ENCODE results near the gene RPL6. TPM values are rescaled to one million over a fixed set of nuclear protein-coding genes. Genes with fewer than 3 reads are reported as not detected.
A peak's percentile ranks its signal among the peaks of the same experiment; 100 is the strongest.
"Not testable (repeated sequence)": the region's sequence is repeated elsewhere in the genome, so short reads cannot be mapped to it uniquely, and the experiment has no call there.

The RPL6 gene
- total and polyA plus RNA-seq, 2 experiments from 2014 or later: 1,413 to 1,715 TPM

DNA sequence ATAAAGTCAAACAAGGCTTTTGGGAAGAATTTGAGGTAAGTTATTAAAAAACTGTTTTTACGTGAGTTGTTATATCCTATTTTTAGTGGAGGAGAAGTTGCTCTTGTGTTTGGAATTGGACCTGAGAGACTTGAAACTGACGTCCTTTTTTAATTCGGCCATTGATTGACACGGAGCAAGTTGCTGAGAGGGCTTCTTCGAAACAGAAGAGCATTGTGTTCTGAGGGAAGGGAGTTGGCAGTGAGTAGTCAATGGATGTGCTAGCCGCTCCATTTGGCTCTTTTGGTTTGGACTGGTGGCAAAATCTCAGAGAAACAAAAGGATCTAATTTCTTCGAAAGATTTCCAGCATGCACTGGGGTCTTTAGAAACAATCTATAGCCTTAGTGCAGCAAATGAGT lies 46.6 kb upstream of the RPL6 start (continued):
- no peak for TF ChIP-seq STAT1 (IDR thresholded peaks at IDR 0.05; ENCODE audit: unreplicated experiment)
- no peak for TF ChIP-seq EZH2phosphoT487 (IDR thresholded peaks at IDR 0.05; ENCODE audit: unreplicated experiment)
- TF ChIP-seq CREB1 (CRISPR knock-in tag; IDR thresholded peaks at IDR 0.05; ENCODE audit: low read depth): no peak

DNA sequence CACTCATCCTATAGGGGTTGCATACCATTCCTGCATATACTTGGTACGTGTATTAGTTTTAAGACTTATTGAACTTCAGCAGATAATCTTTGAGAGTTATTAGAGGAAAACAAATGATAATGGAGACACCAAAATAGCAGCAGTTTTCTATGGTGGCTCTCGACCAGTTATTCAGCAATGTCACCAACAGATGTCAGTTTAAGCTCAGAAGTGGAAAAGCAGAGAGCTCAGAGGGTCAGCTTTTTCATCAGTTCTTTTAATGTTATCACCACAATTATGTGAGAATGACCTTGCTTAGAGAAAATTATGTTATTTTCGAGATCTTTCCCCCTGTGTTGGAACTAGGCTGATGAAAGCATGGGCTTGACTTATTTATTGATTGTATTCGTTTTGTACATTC lies 41.3 kb upstream of the RPL6 start:
- H3K4me3 ChIP-seq: no peak overlapping the region
- no peaks in the 10 kb centered on the region for H3K79me2 ChIP-seq (replicated peaks; ENCODE audit: insufficient read depth)
- no peak overlapping the region for H2AFZ ChIP-seq
- ATAC-seq (no peak), DNase-seq (ENCODE audit: low spot score) (no peak)
- H3K27me3 ChIP-seq (ENCODE audit: insufficient read depth): no peaks in the 10 kb centered on the region
- no peak overlapping the region for H3K4me2 ChIP-seq
- no peaks in the 10 kb centered on the region for H3K9me3 Mint-ChIP-seq
- peaks cover 37% of the 10 kb centered on the region for H3K36me3 ChIP-seq (ENCODE audit: insufficient read depth)
- peaks cover 52% of the 10 kb centered on the region for H3K36me3 Mint-ChIP-seq (ENCODE audit: low read depth)
- no peaks in the 10 kb centered on the region for H3K4me1 Mint-ChIP-seq
- H3K4me3 Mint-ChIP-seq: no peak overlapping the region
- no peaks in the 10 kb centered on the region for H3K4me1 ChIP-seq (ENCODE audit: insufficient read depth)
- TF ChIP-seq REST (IDR thresholded peaks at IDR 0.05; ENCODE audit: unreplicated experiment): no peak
- peak in 1 of 2 experiments; percentile 25; a peak in 2 of 4 replicates for TF ChIP-seq CTCF (conservative IDR thresholded peaks at IDR 0.05; ENCODE audit: low read depth in 2 of 2)
- H3K27ac Mint-ChIP-seq: no peak overlapping the region
- no peaks in the 10 kb centered on the region for H3K27me3 Mint-ChIP-seq (ENCODE audit: insufficient read depth, low read depth, poor library complexity)
- H4K20me1 ChIP-seq (replicated peaks; ENCODE audit: insufficient read depth): peaks cover 10% of the 10 kb centered on the region; the same call in 1 of the 2 replicates
- 0 out of 2 replicates have a peak, but pooled peaks cover 3% of the 10 kb centered on the region for H3F3A ChIP-seq (replicated peaks; ENCODE audit: low read depth)
- H3K27ac ChIP-seq (ENCODE audit: low read depth): no peak overlapping the region
- H3K9me2 ChIP-seq (ENCODE audit: insufficient read depth): no peaks in the 10 kb centered on the region

DNA sequence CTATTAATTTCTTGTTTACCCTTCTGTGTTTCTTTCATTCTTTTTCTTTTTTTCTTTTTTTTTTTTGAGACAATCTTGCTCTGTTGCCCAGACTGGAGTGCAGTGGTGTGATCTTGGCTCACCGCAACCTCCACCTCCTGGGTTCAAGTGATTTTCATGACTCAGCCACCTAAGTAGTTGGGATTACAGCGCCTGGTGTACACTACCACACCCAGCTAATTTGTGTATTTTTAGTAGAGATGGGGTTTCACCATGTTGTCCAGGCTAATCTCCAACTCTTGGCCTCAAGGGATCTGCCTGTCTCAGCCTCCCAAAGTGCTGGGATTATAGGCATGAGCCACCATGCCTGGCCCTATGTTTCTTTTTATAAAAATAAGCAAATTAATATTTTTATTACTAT lies 38.8 kb upstream of the RPL6 start:
- H3K36me3 Mint-ChIP-seq (ENCODE audit: low read depth): peaks cover 34% of the 10 kb centered on the region; the same call in 2 of the 3 replicates
- not testable (repeated sequence) for H3K9me3 Mint-ChIP-seq; H2AFZ ChIP-seq; H3K4me3 Mint-ChIP-seq; H3K4me3 ChIP-seq; H3K4me2 ChIP-seq; H3K27ac ChIP-seq (ENCODE audit: low read depth); H3K27me3 Mint-ChIP-seq (ENCODE audit: insufficient read depth, low read depth, poor library complexity); H3K27me3 ChIP-seq (ENCODE audit: insufficient read depth); H3K27ac Mint-ChIP-seq; H3K4me1 ChIP-seq (ENCODE audit: insufficient read depth); H3K9me2 ChIP-seq (ENCODE audit: insufficient read depth); H3K4me1 Mint-ChIP-seq; DNase-seq (ENCODE audit: low spot score); H3F3A ChIP-seq (replicated peaks; ENCODE audit: low read depth); ATAC-seq
- peaks cover 18% of the 10 kb centered on the region; the same call in 1 of the 2 replicates for H4K20me1 ChIP-seq (replicated peaks; ENCODE audit: insufficient read depth)
- H3K36me3 ChIP-seq (ENCODE audit: insufficient read depth): peaks cover 25% of the 10 kb centered on the region
- H3K79me2 ChIP-seq (replicated peaks; ENCODE audit: insufficient read depth): peaks cover 23% of the 10 kb centered on the region

Measured in GM23338 (cell line).